Superior temporal gyrus (tissue), 1 donor: ENCODE measurements around the gene LTA.
A peak's percentile ranks its signal among the peaks of the same experiment; 100 is the strongest.
"Not testable (repeated sequence)": the region's sequence is repeated elsewhere in the genome, so short reads cannot be mapped to it uniquely, and the experiment has no call there.

Experiments
- DNase-seq: peaks from one replicate; pipeline ENCODE4 v3.0.0-alpha.2; 2016; ENCODE audit errors: extremely low spot score

The LTA gene

GRCh38 chr6:31586599-31587281 is 14.7 kb downstream of the LTA start:
- DNase-seq: no peak

GRCh38 chr6:31587791-31588777 is 16.0 kb downstream of the LTA start:
- no peak for DNase-seq

GRCh38 chr6:31588871-31589650 is 17.0 kb downstream of the LTA start:
- no peak for DNase-seq

DNA sequence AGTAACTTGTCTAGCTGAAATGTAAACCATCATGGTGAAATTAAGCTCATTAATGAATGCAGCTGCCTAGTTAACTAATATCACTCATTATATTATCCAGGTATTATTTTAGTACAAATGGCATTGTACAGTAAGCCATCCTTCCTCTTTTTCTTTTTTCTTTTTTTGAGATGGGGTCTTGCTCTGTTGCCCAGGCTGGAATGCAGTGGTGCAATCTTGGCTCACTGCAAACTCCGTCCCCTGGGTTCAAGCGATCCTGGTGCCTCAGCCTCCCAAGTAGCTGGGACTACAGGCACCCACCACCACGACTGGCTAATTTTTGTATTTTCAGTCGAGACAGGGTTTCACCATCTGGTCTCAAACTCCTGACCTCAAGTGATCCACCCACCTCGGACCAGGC is 18.6 kb downstream of the LTA start:
- DNase-seq: not testable (repeated sequence)

DNA sequence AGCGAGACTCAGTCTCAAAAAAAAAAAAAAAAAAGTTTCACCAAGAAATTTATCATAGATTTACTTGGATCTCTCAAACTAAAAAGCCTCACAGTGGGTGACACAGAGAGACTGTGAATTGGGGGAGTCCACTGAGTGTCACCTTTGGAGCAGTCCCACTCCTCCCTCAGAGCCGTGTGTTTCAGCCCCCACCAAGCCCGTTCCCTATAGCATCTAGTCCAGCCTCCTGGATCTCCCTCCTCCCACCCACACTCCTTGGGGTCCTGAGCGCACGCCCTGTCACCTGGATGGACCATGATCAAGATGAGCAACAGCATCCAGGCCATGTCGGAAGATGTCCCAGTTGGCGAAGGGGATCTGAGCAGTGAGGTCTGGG is 20.3 kb downstream of the LTA start:
- DNase-seq: no peak

DNA sequence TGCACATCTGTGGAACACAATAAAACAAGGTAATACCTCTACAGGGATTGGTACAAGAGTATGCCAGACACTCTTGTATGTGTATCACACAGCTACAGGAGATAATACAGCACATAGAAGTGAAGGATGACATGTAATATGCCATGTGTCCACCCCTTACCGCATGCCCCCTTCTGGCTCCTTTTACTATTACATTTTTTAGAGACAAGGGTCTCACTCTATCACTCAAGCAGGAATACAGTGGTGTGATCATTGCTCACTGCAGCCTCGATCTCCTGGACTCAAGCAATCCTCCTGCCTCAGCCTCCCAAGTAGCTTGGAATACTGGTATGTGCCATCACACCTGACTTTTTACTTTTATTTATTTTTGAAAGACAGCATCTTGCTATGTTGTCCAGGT is 24.9 kb downstream of the LTA start:
- no peak for DNase-seq

DNA sequence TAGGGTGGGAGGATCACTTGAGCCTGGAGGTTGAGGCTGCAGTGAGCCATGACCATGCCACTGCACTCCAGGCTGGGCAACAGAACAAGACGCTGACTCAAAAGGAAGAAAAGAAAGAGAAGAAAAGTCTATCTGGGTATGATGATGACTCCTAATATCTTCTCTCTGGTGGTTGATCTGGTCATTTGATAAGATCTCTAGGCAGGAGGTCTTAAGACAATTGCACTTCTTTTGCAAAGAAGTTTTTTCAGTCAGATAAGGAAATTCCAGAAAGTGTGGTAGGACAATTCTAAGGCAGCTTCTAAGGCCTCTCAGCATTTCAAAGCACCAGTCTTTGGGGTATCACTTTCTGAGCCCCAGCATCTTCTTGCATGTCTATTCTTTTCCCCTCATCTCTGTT is 35.2 kb downstream of the LTA start:
- no peak for DNase-seq

DNA sequence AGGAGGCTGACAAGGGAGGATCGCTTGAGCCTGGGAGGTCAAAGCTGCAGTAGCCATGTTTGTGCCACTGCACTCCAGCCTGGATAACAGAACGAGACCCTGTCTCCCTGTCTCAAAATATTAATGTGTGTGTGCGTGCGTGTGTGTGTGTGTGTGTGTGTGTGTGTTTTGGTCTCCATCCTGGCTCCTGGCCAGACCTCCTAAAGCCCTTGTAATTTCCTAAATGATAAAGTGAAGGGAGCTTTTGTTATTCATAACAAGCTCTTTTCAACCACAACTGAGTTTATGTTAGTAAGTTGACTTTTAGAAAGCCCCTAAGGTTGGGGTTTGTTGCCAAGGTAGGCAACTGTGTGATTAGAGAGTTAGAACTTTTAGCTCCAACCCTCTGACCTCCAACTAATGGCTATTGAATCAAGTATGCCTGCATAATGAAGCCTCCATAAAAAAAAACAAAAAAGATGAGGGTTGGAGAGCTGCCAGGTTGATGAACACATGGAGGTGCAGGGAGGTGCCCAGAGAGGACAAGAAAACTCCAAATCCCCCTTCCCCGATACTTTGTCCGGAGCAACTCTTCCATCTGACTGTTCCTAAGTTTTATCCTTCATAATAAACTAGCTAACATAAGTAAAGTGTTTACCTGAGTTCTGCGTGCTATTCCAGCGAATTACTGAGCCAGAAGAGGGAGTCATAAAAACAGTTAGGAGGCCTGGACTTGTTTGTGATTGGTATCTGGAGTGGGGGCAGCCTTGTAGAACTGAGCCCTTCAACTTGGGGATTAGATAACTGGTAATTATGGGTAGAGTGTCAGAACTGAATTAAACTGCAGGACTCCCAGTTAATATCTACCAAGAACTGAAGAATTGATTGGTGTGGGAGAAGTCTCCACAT is 37.7 kb downstream of the LTA start:
- DNase-seq: no peak

- no peak for DNase-seq
Observed at GRCh38 chr6:31610968-31611367, 38.9 kb downstream of the LTA start.

DNA sequence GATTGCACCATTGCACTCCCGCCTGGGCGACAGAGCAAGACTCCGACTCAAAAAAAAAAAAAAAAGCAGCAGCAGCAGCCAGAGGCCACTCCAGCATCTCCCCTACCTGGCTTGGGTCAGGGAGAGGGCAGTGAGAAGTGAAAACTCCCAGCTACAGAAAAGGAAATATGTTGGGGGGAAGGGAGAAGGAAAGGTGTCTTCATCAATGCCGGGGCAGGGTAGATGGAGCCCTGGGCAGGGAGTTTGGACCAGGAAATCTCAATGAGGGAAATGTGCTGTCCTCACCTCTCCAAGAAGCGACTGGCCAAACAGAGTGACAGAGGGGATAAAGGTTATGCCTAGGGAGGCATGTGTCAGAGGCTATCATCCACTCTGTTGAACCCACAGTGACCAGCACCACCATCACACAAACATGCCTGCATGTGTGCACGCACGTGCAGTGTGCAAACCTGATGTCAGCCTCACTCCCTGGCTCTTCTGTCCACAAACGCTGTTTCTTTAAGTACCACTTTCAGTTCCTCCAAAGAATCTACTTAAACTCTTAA is 42.1 kb downstream of the LTA start:
- DNase-seq: no peak

DNA sequence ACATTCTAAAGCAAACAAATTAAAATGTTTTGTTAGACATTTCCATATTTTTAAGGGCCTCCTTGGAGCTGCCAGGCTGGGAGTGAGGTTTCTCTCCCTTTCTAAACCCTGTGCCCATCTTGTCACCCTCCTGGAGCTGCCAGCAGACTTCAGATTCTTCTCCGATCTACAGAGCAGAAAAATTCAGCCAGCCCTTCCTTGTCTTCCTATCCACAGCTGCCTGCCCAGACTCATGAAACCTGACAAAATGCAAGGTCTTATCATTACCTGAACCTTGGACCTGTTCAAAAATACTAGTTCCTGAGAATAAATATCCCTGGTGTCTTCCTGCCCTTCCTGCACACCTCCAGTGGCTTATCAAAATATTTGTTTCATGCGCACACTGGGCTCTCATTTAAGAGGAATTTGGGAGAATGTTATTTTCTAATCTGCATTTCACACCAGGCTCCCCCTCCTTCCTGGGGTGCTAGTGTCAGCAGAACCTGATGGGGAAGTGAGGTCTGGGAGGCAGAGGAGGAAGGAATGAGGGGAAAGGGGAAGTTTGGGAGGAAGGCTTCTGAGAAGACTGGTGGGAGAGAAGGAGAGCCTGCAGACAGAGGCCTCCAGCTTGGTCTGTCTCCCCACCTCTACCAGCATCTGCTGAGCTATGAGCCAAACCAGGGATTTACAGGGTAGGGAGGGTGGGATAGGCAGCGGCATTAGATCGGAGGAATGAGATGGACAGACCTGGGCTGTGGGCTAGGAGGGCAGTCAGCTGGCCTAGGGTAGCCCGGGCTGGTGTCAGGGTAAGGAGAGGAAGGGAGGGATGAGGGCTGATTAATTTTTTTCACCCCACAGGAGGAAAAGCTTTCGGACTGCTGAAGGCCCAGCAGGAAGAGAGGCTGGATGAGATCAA is 42.8 kb downstream of the LTA start, which contains the start of gene AIF1:
Gene AIF1 (plus strand): TSS at position 551 of the 895 bp plus-strand sequence. CDS start 96 bp downstream, at position 647.
- DNase-seq: no peak

DNA sequence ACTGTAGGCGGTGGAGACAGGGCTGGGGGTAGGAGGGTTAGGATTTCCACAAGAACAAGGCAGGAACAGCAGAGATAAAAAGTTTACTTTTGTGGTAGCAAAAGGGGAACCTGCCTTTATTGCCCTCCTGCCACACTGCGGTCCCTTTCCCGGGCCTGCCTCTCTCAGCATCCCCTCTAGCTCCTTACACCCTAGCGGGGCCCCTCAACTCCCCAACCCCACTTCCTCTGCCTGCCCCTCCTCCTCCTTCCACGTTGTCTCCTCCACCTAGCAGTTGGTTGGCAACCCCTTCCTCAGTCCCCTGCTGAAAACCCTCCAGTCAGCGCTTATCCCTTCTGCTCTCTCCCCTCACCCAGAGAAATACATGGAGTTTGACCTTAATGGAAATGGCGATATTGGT is 43.7 kb downstream of the LTA start:
- no peak for DNase-seq

DNA sequence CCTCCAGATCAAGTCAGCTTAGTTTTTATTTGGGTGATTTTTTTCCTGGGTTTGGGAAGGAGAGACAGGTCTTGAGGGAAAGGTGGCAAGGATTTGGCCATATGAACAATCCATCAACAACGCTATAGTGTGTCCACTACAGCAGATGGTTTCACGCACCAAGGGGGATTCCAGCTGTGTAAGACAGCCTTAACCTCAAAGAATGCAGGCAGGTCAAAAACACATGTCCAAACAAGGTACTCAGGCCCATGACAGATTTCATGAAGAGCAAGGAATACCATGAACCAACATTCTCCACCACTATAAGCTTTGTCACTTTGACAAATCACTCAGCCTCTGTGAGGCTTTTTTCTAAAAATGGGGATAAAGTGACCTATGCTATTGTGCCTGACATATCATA is 44.9 kb downstream of the LTA start:
- no peak for DNase-seq

- peak; percentile 98 for DNase-seq
Observed at GRCh38 chr6:31619805-31620585, 47.9 kb downstream of the LTA start.

DNA sequence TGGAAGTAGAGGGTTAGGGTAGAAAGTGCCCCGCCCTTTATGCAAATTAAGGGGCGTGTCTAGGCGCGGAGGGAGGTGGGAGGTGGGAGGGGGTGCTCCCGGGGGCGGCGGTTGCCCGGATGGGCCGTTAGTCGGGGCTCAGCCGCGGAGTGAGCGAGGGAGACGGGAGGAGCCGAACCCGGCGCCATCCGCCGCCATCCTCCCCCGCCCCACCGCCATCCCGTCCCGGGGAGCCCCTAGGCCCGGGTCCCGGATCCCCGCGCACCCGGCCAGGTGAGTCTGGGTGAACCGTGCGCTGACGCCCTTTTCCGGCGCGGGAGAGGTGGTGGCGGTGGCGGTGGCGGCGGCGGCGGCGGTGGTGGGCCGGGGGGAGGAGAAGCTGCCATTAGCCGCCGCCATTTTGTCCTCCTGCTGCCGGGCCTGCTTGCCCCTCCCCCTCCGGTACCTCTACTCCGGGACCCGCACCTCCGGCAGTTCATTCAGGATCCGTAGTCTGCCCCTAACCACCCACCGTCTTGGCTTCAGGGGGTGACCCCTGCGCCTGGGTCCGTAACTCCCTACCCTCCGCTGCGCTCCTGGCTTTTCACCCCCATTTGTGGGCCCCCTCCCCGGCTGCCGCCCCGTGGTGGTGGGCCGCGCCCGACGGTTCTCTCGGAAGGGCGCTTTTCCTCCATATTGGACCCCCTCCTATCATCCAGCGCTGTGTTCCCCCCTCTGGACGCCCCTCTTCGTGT is 48.7 kb downstream of the LTA start, which contains the start of gene PRRC2A:
Gene PRRC2A (plus strand): TSS at position 130 of the 734 bp plus-strand sequence. CDS start 2,075 bp downstream, outside the sequence.
- peak; percentile 63 for DNase-seq

DNA sequence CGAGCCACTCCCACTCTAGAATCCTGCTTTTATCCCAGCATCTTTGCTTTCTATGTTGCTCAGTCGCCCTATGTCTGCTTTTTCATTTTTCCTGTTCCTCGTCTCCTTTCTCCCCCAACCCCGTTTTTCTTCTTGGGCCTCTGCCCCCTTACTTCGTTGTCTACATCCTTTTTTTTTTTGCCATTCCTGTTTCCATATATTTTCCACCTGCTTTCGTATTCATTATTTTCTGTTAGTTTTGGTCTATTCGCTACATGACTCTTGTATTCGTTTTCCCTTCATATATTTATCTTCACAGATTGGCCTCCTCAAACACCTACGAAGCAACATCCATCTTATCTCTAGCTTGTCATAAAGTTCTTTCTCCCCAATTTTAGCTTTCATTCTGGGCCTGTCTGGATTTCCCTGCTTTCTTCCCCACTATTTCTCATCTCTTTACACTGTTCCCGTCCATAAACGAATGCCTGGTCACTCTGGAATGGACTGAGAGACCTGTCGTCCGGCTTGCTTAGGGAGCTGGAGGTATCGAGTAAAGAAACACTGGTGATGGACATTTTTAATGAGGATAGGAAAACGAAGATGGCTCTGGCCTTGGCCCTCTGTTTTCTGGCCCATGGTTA is 49.3 kb downstream of the LTA start:
- DNase-seq: peak; percentile 42

DNA sequence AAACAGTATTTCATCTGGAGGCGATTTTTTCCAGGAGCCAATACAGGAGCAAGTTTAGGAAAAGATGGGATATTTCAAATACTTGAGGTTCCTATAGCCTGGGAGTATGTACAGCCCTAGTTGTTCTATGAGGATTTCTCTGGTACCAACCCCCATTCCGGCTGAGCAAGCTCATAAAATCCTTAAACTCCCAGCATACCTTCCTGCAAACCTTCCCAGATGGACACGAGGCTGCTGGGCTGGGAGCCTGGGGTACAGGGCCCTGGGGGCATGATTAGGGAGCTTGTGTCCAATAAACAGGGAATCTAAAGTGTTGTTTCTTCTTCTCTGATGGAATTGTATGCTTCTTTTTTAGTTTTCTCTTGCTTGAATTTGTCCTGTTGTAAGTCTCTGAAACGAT is 49.9 kb downstream of the LTA start:
- no peak for DNase-seq

DNA sequence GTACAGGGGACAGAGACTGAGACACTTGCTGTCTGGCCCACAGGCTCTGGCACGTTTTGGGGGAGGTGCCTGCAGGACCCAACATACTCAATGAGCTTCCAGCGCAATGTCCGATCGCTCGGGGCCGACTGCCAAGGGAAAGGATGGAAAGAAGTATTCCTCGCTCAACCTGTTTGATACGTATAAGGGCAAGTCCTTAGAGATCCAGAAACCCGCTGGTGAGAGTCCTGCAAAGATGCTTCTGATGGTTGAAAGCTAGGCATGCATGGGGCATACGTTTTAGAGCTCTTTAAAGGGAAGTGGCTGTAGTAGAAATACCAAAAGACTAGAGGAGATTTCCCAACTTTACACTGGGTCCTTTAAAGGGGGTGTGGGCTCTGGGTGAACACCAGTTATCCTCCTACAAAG is 50.6 kb downstream of the LTA start:
- no peak for DNase-seq
